NCI-H1930 (cell line): ENCODE results near the gene FBXL2.
"Not testable (repeated sequence)": the region's sequence is repeated elsewhere in the genome, so short reads cannot be mapped to it uniquely, and the experiment has no call there.

ENCODE experiments used
- DNase-seq, 2 experiments: peaks; one replicate each; lab custom pipeline; 2025; lab: John Stamatoyannopoulos, UW

The FBXL2 gene

GRCh38 chr3:33315826-33316225, 38.6 kb downstream of the FBXL2 start:
- no peak for DNase-seq

- no peak for DNase-seq
Observed at GRCh38 chr3:33317963-33318709, 40.9 kb downstream of the FBXL2 start.

- DNase-seq = no peak
Observed at GRCh38 chr3:33318710-33319380, 41.6 kb downstream of the FBXL2 start.

GRCh38 chr3:33322412-33322811, 45.2 kb downstream of the FBXL2 start:
- DNase-seq = no peak

- DNase-seq = no peak
Observed at GRCh38 chr3:33331414-33331813, 54.2 kb downstream of the FBXL2 start.

GRCh38 chr3:33334364-33334763, 57.1 kb downstream of the FBXL2 start:
- DNase-seq = no peak

- not testable (repeated sequence) for DNase-seq
Observed at GRCh38 chr3:33338936-33339465, 61.8 kb downstream of the FBXL2 start.

- no peak for DNase-seq
Observed at GRCh38 chr3:33339758-33340157, 62.5 kb downstream of the FBXL2 start.

GRCh38 chr3:33355611-33356010, 78.4 kb downstream of the FBXL2 start:
- no peak for DNase-seq

GRCh38 chr3:33358172-33358781, 81.0 kb downstream of the FBXL2 start:
- no peak for DNase-seq

- no peak for DNase-seq
Observed at GRCh38 chr3:33360136-33360825, 83.0 kb downstream of the FBXL2 start.

GRCh38 chr3:33363113-33363800, 86.0 kb downstream of the FBXL2 start:
- DNase-seq = no peak

GRCh38 chr3:33364060-33364459, 86.8 kb downstream of the FBXL2 start:
- DNase-seq = no peak

GRCh38 chr3:33364531-33365128, 87.4 kb downstream of the FBXL2 start:
- DNase-seq = no peak

GRCh38 chr3:33372218-33373081, 95.2 kb downstream of the FBXL2 start:
- DNase-seq = peak in 1 of 2 experiments; percentile 1

GRCh38 chr3:33373082-33373437, 95.8 kb downstream of the FBXL2 start:
- DNase-seq = no peak

- DNase-seq = no peak
Observed at GRCh38 chr3:33377489-33377888, 100.2 kb downstream of the FBXL2 start.

- DNase-seq = no peak
Observed at GRCh38 chr3:33377931-33378330, 100.7 kb downstream of the FBXL2 start.

- no peak for DNase-seq
Observed at GRCh38 chr3:33380653-33381052, 103.4 kb downstream of the FBXL2 start.

- DNase-seq = no peak
Observed at GRCh38 chr3:33383951-33384350, 106.7 kb downstream of the FBXL2 start.
